ENCODE results near the gene TRPV3. TPM values are rescaled to one million over a fixed set of nuclear protein-coding genes. Genes with fewer than 3 reads are reported as not detected.
"Not testable (repeated sequence)": the region's sequence is repeated elsewhere in the genome, so short reads cannot be mapped to it uniquely, and the experiment has no call there.

The TRPV3 gene
- total RNA-seq, 4 donors from 2014 or later: 5.0 to 39.1 (median 16.5) TPM

DNA sequence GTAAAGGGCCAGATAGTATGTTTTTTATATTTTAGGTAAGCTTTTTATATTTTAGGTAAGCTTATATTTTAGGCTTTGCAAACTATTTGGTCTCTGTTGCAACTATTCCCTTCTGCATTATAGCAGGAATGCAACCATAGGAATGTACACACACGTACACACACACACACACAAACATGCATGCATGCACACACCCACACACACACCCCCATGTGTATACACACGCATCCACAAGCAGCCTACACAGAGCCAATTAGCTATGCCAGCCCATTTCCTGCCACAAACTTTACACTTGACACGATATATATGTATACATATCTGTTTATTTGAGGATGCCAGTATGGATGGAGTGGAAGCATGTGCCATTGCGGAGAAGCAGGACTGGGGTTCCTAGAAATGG, 7.5 kb upstream of the TRPV3 start:
- H3K27me3 ChIP-seq: no peaks in the 10 kb centered on the region
- peaks cover 0 to 5% (median 0%) of the 10 kb centered on the region in 3 donors for H3K36me3 ChIP-seq
- TF ChIP-seq POLR2A (IDR thresholded peaks at IDR 0.05): no peak
- TF ChIP-seq, protein P1, sequence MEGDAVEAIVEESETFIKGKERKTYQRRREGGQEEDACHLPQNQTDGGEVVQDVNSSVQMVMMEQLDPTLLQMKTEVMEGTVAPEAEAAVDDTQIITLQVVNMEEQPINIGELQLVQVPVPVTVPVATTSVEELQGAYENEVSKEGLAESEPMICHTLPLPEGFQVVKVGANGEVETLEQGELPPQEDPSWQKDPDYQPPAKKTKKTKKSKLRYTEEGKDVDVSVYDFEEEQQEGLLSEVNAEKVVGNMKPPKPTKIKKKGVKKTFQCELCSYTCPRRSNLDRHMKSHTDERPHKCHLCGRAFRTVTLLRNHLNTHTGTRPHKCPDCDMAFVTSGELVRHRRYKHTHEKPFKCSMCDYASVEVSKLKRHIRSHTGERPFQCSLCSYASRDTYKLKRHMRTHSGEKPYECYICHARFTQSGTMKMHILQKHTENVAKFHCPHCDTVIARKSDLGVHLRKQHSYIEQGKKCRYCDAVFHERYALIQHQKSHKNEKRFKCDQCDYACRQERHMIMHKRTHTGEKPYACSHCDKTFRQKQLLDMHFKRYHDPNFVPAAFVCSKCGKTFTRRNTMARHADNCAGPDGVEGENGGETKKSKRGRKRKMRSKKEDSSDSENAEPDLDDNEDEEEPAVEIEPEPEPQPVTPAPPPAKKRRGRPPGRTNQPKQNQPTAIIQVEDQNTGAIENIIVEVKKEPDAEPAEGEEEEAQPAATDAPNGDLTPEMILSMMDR (IDR thresholded peaks at IDR 0.05): no peak
- no peak overlapping the region for H3K27ac ChIP-seq
- no peaks in the 10 kb centered on the region for H3K4me1 ChIP-seq
- no peaks in the 10 kb centered on the region for H3K9me3 ChIP-seq
- no peak overlapping the region for H3K4me3 ChIP-seq
- no peak for DNase-seq

DNA sequence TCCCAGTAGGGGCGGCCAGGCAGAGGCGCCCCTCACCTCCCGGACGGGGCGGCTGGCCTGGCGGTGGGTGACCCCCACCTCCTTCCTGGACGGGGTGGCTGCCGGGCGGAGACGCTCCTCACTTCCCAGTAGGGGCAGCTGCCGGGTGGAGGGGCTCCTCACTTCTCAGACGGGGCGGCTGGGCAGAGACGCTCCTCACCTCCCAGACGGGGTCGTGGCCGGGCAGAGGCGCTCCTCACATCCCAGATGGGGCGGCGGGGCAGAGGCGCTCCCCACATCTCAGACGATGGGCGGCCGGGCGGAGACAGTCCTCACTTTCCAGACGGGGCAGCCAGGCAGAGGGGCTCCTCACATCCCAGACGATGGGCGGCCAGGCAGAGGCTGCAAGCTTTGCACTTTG, 6.6 kb upstream of the TRPV3 start:
- H3K36me3 ChIP-seq, H3K4me3 ChIP-seq, DNase-seq, H3K4me1 ChIP-seq, H3K9me3 ChIP-seq, H3K27ac ChIP-seq, H3K27me3 ChIP-seq: not testable (repeated sequence)

DNA sequence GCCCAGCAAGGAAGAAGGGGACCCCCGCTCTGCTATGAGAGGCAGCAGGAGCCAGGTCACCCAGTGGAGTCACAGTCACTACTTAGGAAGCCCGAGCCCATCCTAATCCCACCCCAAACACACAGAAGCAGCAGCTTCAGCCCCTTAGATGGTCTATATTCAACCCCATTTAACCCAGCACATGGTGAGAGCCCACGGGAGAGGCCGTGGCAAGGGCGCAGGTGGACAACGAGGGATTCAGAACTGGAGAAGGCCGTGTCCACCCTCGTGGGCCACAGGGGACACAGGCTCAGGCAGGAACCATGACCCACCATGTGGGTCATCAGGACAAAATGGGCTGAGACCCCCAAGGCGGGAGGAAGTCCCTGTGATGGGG, 1.6 kb upstream of the TRPV3 start:
- TF ChIP-seq, protein P1 (IDR thresholded peaks at IDR 0.05): no peak
- TF ChIP-seq POLR2A (IDR thresholded peaks at IDR 0.05): no peak
- peak overlapping the region; percentile 66 to 77 (median 71) for H3K27ac ChIP-seq

DNA sequence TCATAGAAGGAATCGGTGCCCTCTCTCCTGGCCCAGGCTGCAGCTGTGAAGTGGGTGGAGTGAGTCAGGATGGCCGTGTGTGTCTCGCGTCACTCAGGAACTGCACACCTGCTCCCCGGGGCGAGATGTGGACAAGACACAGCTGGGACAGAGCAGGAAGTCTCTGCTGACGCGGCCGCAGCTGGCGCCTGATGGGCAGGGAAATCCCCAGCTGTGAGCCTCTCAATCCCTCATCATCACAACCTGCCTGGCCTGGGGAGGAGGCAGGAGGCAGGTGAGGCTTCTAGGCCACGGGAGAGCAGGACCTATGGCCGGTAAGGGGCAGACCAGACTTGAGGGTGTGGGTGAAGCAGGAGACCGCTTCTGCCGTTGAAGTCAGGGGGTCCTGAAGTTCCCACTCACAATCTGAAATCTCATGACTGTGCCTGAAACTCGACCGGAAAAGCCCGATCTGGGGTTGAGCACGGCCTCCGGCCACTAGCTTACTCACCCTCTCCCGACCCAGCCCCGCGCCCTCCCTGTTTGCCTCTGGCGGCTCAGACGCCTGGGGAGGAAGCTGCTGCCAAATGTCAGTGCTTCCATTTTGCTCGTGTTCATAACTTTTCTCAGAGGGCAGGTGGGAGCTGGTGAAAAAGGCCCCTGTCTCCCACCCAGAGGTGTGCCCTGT, 1.1 kb upstream of the TRPV3 start:
- no peaks in the 10 kb centered on the region for H3K9me3 ChIP-seq
- H3K4me1 ChIP-seq: peaks cover 0 to 15% (median 7%) of the 10 kb centered on the region in 4 donors
- no peaks in the 10 kb centered on the region for H3K36me3 ChIP-seq
- TF ChIP-seq, protein P1 (IDR thresholded peaks at IDR 0.05): no peak
- peak; percentile 13 to 19 for TF ChIP-seq POLR2A (IDR thresholded peaks at IDR 0.05)
- H3K4me3 ChIP-seq: no peak overlapping the region
- H3K27me3 ChIP-seq: no peaks in the 10 kb centered on the region
- H3K27ac ChIP-seq: peak overlapping the region; percentile 66 to 77 (median 71)
- peak; percentile 81 to 93 (median 89) for DNase-seq

More for the DNA sequence above, 1.6 kb upstream of the TRPV3 start:
- peaks cover 0 to 15% (median 7%) of the 10 kb centered on the region in 4 donors for H3K4me1 ChIP-seq
- no peak overlapping the region for H3K4me3 ChIP-seq
- no peak for DNase-seq
- H3K9me3 ChIP-seq: no peaks in the 10 kb centered on the region
- H3K36me3 ChIP-seq: no peaks in the 10 kb centered on the region
- H3K27me3 ChIP-seq: no peaks in the 10 kb centered on the region

DNA sequence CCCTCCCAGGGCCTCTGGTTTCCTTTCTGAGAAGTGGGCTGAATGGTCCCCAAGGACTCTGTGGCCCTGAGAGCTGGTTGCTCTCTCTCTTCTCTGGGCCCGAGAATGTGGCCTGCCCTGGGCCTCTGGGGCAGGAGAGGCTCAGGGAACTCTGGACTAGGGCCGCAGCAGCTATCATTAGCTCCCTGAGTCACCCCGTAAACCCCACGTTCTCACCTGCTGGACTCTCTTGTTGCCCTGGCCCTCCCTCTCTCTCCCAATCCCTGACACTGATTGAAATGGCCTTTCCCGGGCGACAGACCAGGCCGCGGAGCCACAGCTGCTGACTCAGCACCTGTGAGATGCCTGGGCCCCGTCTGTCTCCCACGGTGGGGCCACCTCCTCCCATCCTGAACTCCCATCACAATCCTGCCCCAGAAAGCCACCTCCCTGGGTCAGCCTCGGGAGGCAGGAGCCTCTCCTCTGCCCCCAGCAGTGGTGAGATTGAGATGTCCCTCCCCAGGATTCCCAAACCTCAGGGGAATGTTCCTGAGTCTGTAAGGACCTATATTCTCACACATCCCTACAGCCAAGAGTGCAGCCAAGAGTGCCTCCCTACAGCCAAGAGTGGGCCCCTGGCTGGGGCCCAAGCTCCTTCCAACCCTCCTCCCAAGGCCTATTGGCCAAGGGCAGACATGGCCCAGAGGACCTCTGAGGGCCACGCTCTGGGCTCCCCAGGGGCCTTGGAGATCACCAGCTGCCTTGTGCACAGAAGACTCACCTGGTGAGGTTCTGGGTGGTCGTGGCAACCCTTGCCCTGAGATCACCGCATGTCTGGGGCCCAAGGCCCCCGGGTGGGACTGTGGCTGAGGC, 470 bp downstream of the TRPV3 start:
- Histone ChIP-seq H3K4me3 (peak overlapping the region in 2 of 4 donors; percentile 31 to 39), H3K4me1 (peaks cover 0 to 15% (median 7%) of the 10 kb centered on the region in 4 donors), H3K27me3 (no peaks in the 10 kb centered on the region), H3K36me3 (no peaks in the 10 kb centered on the region), H3K9me3 (no peaks in the 10 kb centered on the region), H3K27ac (peak overlapping the region; percentile 66 to 77 (median 74))
- peak; percentile 27 to 71 (median 67) for DNase-seq
- peak; percentile 35 to 47 for TF ChIP-seq POLR2A (IDR thresholded peaks at IDR 0.05)
- TF ChIP-seq, protein P1 (IDR thresholded peaks at IDR 0.05): no peak

Data from Peyer's patch (tissue), 4 donors.